Central memory CD8-positive, alpha-beta T cell (primary cell): Measurements from ENCODE around the gene ZSCAN30.
A peak's percentile ranks its signal among the peaks of the same experiment; 100 is the strongest.

ENCODE experiments used
- ATAC-seq: fragments of 150-1000 bp; cut with Tn5 transposase; replicated peaks from 2 replicates; pipeline ENCODE4 v1.10.0; 2022; ENCODE audit warnings: mild to moderate bottlenecking, moderate FRiP score, moderate number of reproducible peaks; ENCODE audit not compliant: poor library complexity, severe bottlenecking; ENCODE audit errors: extremely low read depth
- DNase-seq, 2 donors: peaks; one replicate each; pipeline ENCODE4 v3.0.0; 2021; ENCODE audit warnings: low spot score in 2 of 2
- H3K27ac Mint-ChIP-seq: one replicate; pipeline ENCODE4 v1.8.0; 2022; ENCODE audit warnings: low read depth, mild to moderate bottlenecking, moderate library complexity, mixed read lengths
- H3K27me3 Mint-ChIP-seq: one replicate; pipeline ENCODE4 v1.8.0; 2022; ENCODE audit warnings: mixed read lengths
- H3K36me3 Mint-ChIP-seq: one replicate; pipeline ENCODE4 v1.8.0; 2022; ENCODE audit warnings: mild to moderate bottlenecking, moderate library complexity, mixed read lengths; ENCODE audit not compliant: insufficient read depth
- H3K4me1 Mint-ChIP-seq: one replicate; pipeline ENCODE4 v1.8.0; 2022; ENCODE audit warnings: mixed read lengths
- H3K4me3 Mint-ChIP-seq: one replicate; pipeline ENCODE4 v1.8.0; 2022; ENCODE audit warnings: mild to moderate bottlenecking, moderate library complexity, mixed read lengths
- H3K9me3 Mint-ChIP-seq: one replicate; pipeline ENCODE4 v1.8.0; 2022; ENCODE audit warnings: mixed read lengths

ZSCAN30 gene

DNA sequence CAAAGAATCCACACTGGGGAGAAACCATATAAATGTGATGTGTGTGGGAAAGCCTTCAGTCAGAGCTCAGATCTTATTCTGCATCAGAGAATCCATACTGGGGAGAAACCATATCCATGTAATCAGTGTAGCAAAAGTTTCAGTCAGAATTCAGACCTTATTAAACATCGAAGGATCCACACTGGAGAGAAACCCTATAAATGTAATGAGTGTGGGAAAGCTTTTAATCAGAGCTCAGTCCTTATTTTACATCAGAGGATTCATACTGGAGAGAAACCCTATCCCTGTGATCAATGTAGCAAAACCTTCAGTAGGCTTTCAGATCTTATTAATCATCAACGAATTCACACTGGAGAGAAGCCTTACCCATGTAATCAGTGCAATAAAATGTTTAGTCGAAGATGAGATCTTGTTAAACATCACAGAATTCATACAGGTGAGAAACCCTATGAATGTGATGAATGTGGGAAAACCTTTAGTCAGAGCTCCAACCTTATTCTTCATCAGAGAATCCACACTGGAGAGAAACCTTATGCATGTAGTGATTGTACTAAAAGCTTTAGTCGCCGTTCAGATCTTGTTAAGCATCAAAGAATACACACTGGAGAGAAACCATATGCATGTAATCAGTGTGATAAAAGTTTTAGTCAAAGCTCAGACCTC lies 16.7 kb upstream of the ZSCAN30 start:
- H3K36me3 Mint-ChIP-seq, result peaks cover 2% of the 10 kb centered on the region
- no peak for DNase-seq
- no peaks in the 10 kb centered on the region for H3K4me1 Mint-ChIP-seq
- H3K27me3 Mint-ChIP-seq, result no peaks in the 10 kb centered on the region
- peaks cover 37% of the 10 kb centered on the region for H3K9me3 Mint-ChIP-seq
- no peak overlapping the region for H3K27ac Mint-ChIP-seq
- no peak for ATAC-seq
- no peak overlapping the region for H3K4me3 Mint-ChIP-seq

DNA sequence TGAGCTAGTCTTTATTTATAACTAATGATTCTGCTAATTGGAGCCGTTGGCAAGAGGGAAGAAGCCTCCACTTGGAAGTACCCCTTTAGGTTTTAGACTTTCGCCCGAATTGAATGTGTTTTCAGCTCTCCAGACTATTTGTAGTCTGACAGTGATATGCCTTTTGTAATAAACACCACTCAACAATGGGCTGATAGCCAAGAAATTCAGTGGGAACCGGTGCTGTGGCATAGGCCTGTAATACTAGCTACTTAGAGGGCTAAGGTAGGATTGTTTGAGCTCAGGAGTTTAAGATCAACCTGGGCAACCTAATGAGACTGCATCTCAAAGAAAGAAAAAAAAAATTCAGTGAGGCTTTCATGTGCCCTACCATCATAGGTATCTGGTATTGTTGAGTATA lies 13.6 kb upstream of the ZSCAN30 start:
- H3K27ac Mint-ChIP-seq, result no peak overlapping the region
- DNase-seq, result no peak
- H3K27me3 Mint-ChIP-seq, result no peaks in the 10 kb centered on the region
- H3K4me1 Mint-ChIP-seq, result no peaks in the 10 kb centered on the region
- H3K36me3 Mint-ChIP-seq, result peaks cover 5% of the 10 kb centered on the region
- no peak overlapping the region for H3K4me3 Mint-ChIP-seq
- ATAC-seq, result no peak
- H3K9me3 Mint-ChIP-seq, result peaks cover 23% of the 10 kb centered on the region

DNA sequence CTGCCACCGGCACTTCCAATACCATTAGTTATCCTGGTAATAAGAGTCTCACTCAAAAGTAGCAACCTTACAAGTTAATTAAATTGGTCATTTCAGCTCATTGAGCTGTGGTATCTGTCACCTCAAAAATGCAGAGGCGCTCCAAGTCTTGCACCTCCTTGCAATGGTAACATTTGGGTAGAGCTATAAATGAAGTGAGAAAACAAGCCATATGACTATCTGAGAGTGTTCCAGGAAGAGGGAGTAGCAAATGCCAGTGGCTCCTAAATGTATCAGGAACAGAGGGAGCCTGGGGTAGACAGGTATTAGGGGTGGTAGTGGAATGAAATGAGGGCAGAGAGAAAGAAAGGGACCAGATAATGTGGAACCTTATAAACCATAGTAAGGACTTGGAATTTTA lies 6.0 kb upstream of the ZSCAN30 start:
- Mint-ChIP-seq H3K36me3 (peaks cover 8% of the 10 kb centered on the region), H3K27me3 (no peaks in the 10 kb centered on the region), H3K4me1 (peaks cover 55% of the 10 kb centered on the region), H3K9me3 (no peaks in the 10 kb centered on the region), H3K4me3 (no peak overlapping the region), H3K27ac (no peak overlapping the region)
- DNase-seq (no peak), ATAC-seq (no peak)

DNA sequence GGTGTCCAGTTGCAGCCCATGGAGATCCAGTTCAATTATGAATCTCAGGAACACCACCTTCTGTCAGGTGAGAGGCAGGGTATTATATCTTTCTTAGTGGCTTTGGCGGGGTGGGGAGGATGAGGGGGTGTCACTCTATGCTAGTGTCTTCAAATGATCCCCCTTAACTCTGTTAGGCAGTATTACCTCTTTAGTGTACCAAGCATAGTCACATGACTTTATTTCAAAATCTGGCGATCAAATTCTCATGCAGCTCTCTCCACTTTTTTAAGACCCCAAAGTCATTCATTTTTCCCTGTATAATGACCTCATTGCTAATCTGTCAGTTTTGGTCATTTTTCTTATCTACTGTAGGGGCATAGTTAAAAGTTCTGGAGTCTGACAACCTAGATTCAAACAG lies 1.1 kb upstream of the ZSCAN30 start:
- Mint-ChIP-seq H3K9me3 (no peaks in the 10 kb centered on the region), H3K4me3 (peak overlapping the region; percentile 94), H3K27ac (peak overlapping the region; percentile 98), H3K27me3 (no peaks in the 10 kb centered on the region), H3K36me3 (peaks cover 18% of the 10 kb centered on the region), H3K4me1 (peaks cover 76% of the 10 kb centered on the region)
- ATAC-seq (no peak), DNase-seq (no peak)

DNA sequence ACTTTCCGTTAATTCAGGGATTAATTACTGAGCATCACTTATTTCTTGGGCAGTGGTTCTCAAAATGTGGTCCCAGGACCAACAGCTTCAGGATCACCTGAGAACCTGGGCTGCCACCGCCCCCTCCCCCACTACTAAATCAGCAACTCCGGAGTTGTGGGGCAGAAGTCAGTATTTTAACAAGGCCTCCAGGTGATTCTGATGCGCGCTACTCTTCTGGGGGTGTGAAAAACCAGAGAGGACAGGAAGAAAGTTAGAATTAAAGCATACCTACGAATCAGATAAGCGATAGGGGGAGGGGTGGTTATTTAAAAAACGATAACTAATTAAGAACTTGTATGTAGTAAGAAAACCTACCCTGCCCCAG lies 319 bp downstream of the ZSCAN30 start:
- no peaks in the 10 kb centered on the region for H3K27me3 Mint-ChIP-seq
- H3K4me1 Mint-ChIP-seq, result peaks cover 61% of the 10 kb centered on the region
- peak overlapping the region; percentile 98 for H3K27ac Mint-ChIP-seq
- H3K4me3 Mint-ChIP-seq, result peak overlapping the region; percentile 94
- ATAC-seq, result peak; percentile 38
- peaks cover 18% of the 10 kb centered on the region for H3K36me3 Mint-ChIP-seq
- no peaks in the 10 kb centered on the region for H3K9me3 Mint-ChIP-seq
- no peak for DNase-seq

DNA sequence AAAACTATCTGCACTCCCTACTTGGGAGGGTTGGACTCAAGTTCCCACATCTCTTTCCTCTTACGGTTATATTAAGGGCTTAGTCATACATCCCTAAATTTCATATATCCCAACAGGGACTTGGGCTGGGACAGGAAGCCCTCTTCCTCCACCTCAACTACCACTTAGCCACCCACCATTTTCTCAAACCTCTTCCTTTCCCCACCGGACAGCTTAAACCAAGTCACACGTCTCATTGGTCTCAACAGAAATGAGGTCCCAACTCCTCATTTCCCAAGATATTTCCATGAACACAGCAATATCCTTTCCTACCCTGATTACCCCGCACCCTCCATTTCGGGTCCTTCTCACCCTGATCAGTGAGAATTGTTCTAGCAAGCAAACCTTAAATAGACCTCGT lies 736 bp downstream of the ZSCAN30 start:
- peaks cover 57% of the 10 kb centered on the region for H3K4me1 Mint-ChIP-seq
- H3K27ac Mint-ChIP-seq, result peak overlapping the region; percentile 98
- H3K9me3 Mint-ChIP-seq, result no peaks in the 10 kb centered on the region
- peaks cover 18% of the 10 kb centered on the region for H3K36me3 Mint-ChIP-seq
- peak overlapping the region; percentile 94 for H3K4me3 Mint-ChIP-seq
- no peaks in the 10 kb centered on the region for H3K27me3 Mint-ChIP-seq
- ATAC-seq (no peak), DNase-seq (no peak)

DNA sequence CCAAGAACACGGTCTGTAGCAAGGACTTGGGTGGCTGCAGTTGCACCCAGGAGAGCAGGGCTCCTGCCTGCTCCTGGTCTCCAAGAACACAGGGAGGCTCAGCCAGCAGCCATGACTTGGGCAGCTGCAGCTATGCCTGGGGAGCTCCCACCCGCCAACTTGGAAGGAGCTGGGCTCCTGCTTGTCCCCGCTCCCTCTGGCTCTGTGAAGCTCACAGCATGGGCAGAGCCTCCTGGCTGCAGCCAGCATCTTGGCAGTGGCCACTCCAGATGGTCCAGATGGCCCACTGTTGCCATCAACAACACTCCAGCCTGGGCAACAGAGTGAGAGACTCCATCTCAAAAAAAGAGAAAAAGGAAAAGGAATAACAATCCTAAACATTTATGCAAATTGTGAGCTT lies 5.2 kb downstream of the ZSCAN30 start:
- Mint-ChIP-seq H3K4me1 (peaks cover 19% of the 10 kb centered on the region), H3K36me3 (peaks cover 3% of the 10 kb centered on the region), H3K9me3 (no peaks in the 10 kb centered on the region), H3K27ac (no peak overlapping the region), H3K27me3 (no peaks in the 10 kb centered on the region), H3K4me3 (no peak overlapping the region)
- ATAC-seq, result no peak
- DNase-seq, result no peak

DNA sequence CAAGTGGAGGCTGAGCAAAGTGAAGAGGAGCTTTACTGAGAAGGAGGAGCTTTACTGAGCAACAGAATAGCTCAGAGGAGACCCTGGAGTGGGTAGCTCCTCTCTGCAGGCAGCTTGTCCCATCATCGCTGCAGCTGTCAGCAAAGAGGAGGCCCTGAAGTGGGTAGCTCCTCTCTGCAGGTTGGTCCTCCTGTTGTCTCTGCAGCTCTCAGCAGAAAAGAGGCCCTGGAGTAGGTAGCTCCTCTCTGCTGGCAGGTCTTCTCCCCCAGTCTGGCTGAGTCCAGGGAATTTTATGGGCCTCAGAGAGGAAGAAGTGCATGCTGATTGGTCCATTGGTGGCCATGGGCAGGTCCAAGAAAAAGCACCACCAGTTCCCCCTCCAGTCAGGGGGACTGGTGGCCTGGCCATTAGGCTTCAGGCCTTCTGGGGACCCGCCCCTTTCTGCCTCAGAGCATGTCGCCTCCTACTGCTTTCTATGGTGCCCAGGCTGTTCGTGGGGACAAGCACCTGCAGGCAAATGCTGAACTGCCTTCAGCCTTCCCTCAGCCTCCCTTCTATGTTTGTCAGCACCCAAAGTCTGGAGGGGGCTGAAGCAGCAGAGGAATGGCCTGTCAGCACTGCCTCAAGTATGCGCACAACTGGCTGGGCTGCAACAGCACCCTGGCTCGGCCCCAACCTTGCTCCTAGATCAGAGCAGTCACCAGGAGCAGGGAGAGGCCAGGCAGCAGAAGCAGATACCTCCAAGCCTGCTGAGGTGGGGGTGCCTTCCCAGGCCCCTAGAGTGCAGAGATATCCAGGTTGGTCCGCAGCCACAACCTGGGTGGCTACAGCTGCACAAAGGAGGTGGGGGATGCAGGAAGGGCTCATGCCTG lies 5.9 kb downstream of the ZSCAN30 start:
- ATAC-seq, result no peak
- Mint-ChIP-seq H3K36me3 (peaks cover 3% of the 10 kb centered on the region), H3K4me1 (peaks cover 14% of the 10 kb centered on the region), H3K27ac (no peak overlapping the region), H3K27me3 (no peaks in the 10 kb centered on the region), H3K9me3 (no peaks in the 10 kb centered on the region), H3K4me3 (no peak overlapping the region)
- DNase-seq, result no peak

DNA sequence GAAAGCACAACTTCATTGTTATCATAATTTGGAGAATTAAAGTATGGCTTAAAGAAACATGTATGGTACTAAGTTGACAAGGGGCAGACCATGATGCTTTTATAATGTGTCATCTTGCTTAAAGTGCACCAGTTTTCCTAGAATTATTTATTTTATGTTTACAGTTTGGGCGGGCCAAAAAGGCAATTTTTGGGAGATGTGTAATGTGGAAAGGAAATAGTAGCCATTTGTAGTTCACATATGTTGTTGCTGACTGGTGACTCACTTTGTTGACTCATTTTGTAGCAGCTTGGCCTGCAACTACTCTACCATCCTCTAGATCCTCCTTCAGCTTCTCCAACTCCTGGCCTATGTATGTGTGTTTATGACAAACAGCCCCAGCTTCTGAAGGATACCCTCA lies 7.7 kb downstream of the ZSCAN30 start:
- H3K4me1 Mint-ChIP-seq, result peaks cover 8% of the 10 kb centered on the region
- H3K36me3 Mint-ChIP-seq, result no peaks in the 10 kb centered on the region
- no peaks in the 10 kb centered on the region for H3K9me3 Mint-ChIP-seq

DNA sequence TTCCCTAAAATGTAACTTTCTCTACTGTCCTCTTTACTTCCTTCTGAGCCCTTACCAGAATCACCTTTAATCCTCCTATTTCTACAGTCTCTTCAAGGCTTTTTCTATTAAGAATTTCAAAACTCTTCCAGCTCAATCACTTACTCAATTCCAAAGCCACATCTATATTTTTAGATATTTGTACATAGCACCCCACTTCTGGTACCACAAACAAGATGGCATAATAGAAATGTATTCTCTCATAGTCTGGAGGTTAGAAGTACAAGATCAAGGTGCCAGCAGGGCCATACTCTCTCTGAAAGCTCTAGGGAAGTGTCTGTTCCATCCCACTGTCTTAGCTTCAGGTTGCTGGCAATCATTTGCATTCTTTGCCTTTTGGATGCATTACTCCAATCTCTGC lies 11.1 kb downstream of the ZSCAN30 start:
- H3K4me3 Mint-ChIP-seq, result no peak overlapping the region
- no peak overlapping the region for H3K27ac Mint-ChIP-seq
- no peaks in the 10 kb centered on the region for H3K27me3 Mint-ChIP-seq
- no peaks in the 10 kb centered on the region for H3K9me3 Mint-ChIP-seq
- peaks cover 7% of the 10 kb centered on the region for H3K4me1 Mint-ChIP-seq
- no peak for DNase-seq
- no peaks in the 10 kb centered on the region for H3K36me3 Mint-ChIP-seq
- ATAC-seq, result no peak

More for the DNA sequence above, 7.7 kb downstream of the ZSCAN30 start:
- no peak for DNase-seq
- Mint-ChIP-seq H3K4me3 (no peak overlapping the region), H3K27me3 (no peaks in the 10 kb centered on the region), H3K27ac (no peak overlapping the region)
- ATAC-seq, result no peak

DNA sequence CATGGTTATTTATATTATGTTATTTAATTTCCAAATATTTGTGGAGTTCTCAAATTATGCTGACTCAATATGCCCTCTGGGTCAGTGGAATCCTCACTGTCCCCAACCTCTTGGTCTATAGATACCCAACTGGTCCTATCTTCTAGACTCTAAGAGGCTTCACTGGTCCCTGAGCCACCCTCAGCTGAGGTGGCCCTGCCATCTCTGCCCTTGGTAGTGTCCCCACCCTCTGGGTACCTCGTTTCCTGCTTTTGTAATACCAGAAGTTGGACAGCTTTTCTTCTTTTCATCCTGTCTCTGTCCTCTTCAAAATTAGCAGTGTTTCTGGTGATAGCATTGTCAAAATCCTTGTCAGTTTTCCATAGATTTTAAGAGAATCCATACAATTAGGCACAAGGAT lies 11.9 kb downstream of the ZSCAN30 start:
- peaks cover 7% of the 10 kb centered on the region for H3K4me1 Mint-ChIP-seq
- no peak for ATAC-seq
- H3K9me3 Mint-ChIP-seq, result no peaks in the 10 kb centered on the region
- no peaks in the 10 kb centered on the region for H3K27me3 Mint-ChIP-seq
- H3K27ac Mint-ChIP-seq, result no peak overlapping the region
- H3K4me3 Mint-ChIP-seq, result no peak overlapping the region
- H3K36me3 Mint-ChIP-seq, result no peaks in the 10 kb centered on the region
- no peak for DNase-seq

DNA sequence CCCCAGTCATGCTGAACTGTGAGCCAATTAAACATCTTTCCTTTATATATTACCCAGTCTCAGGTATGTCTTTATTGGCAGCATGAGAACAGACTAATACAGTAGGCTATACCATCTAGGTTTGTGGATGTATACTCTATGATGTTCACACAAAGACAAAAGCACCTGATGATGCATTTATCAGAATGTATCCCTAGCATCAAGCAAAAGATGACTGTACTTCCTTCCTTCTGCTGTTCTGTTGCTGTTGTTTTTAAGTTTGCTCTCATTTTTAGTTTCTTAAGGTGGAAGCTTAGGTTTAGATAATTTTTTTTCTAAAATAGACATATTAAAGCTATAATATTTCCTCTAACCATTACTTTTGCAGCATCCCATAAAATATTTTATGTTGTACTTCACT lies 12.4 kb downstream of the ZSCAN30 start:
- Mint-ChIP-seq H3K36me3 (no peaks in the 10 kb centered on the region), H3K4me1 (peaks cover 7% of the 10 kb centered on the region), H3K9me3 (no peaks in the 10 kb centered on the region), H3K4me3 (no peak overlapping the region), H3K27me3 (no peaks in the 10 kb centered on the region), H3K27ac (no peak overlapping the region)
- ATAC-seq (no peak), DNase-seq (no peak)

DNA sequence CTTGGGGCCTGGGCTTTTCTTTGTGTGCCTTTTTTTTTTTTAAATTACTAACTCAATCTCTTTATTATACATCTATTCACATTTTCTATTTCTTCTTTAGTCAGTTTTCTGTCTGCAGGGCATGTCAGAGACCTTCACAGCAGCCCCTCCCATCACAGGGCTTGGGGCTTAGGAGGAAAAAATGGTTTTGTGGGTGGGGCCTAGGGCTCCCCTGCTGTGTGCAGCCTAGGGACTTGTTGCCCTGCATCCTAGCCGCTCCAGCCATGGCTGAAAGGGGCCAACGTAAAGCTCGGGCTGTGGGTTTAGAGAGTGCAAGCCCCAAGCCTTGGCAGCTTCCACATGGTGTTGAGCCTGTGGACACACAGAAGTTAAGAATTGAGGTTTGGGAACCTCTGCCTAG lies 13.8 kb downstream of the ZSCAN30 start:
- no peaks in the 10 kb centered on the region for H3K27me3 Mint-ChIP-seq
- ATAC-seq (no peak), DNase-seq (no peak)
- H3K4me1 Mint-ChIP-seq, result peaks cover 7% of the 10 kb centered on the region
- H3K9me3 Mint-ChIP-seq, result no peaks in the 10 kb centered on the region
- no peak overlapping the region for H3K4me3 Mint-ChIP-seq
- no peak overlapping the region for H3K27ac Mint-ChIP-seq
- no peaks in the 10 kb centered on the region for H3K36me3 Mint-ChIP-seq
